ENCODE data around the gene LETM1. TPM values are rescaled to one million over a fixed set of nuclear protein-coding genes. Genes with fewer than 3 reads are reported as not detected.

LETM1 gene
- total RNA-seq, 1 donor from 2014 or later = 41.3 TPM

- Mint-ChIP-seq H3K36me3 (ENCODE audit: low read depth) (no peaks in the 10 kb centered on the region), H3K27ac (ENCODE audit: unreplicated experiment) (no peak overlapping the region), H3K4me1 (ENCODE audit: low read depth) (peaks cover 1% of the 10 kb centered on the region), H3K27me3 (ENCODE audit: low read depth) (no peaks in the 10 kb centered on the region), H3K4me3 (ENCODE audit: unreplicated experiment) (no peak overlapping the region), H3K9me3 (ENCODE audit: low read depth) (no peaks in the 10 kb centered on the region)
- DNase-seq (ENCODE audit: low spot score) = no peak
- no peak for TF ChIP-seq CTCF (IDR thresholded peaks at IDR 0.05)
Observed at GRCh38 chr4:1783970-1784369, 72.0 kb downstream of the LETM1 start.

- TF ChIP-seq CTCF (IDR thresholded peaks at IDR 0.05) = no peak
- H3K9me3 Mint-ChIP-seq (ENCODE audit: low read depth) = no peaks in the 10 kb centered on the region
Observed at GRCh38 chr4:1783015-1783414, 72.9 kb downstream of the LETM1 start.

GRCh38 chr4:1780435-1780834 is 75.5 kb downstream of the LETM1 start:
- no peak for TF ChIP-seq CTCF (IDR thresholded peaks at IDR 0.05)
- no peak overlapping the region for H3K4me3 Mint-ChIP-seq (ENCODE audit: unreplicated experiment)
- no peaks in the 10 kb centered on the region for H3K27me3 Mint-ChIP-seq (ENCODE audit: low read depth)
- H3K9me3 Mint-ChIP-seq (ENCODE audit: low read depth) = no peaks in the 10 kb centered on the region
- H3K27ac Mint-ChIP-seq (ENCODE audit: unreplicated experiment) = no peak overlapping the region
- no peaks in the 10 kb centered on the region for H3K36me3 Mint-ChIP-seq (ENCODE audit: low read depth)
- no peak for DNase-seq (ENCODE audit: low spot score)
- H3K4me1 Mint-ChIP-seq (ENCODE audit: low read depth) = peaks cover 9% of the 10 kb centered on the region

More at GRCh38 chr4:1783015-1783414, 72.9 kb downstream of the LETM1 start:
- DNase-seq (ENCODE audit: low spot score) = no peak
- Mint-ChIP-seq H3K4me1 (ENCODE audit: low read depth) (peaks cover 6% of the 10 kb centered on the region), H3K36me3 (ENCODE audit: low read depth) (no peaks in the 10 kb centered on the region), H3K4me3 (ENCODE audit: unreplicated experiment) (no peak overlapping the region), H3K27ac (ENCODE audit: unreplicated experiment) (no peak overlapping the region), H3K27me3 (ENCODE audit: low read depth) (no peaks in the 10 kb centered on the region)

GRCh38 chr4:1779588-1780382 is 76.2 kb downstream of the LETM1 start:
- no peak for TF ChIP-seq CTCF (IDR thresholded peaks at IDR 0.05)
- H3K4me3 Mint-ChIP-seq (ENCODE audit: unreplicated experiment) = no peak overlapping the region
- no peak overlapping the region for H3K27ac Mint-ChIP-seq (ENCODE audit: unreplicated experiment)
- H3K36me3 Mint-ChIP-seq (ENCODE audit: low read depth) = no peaks in the 10 kb centered on the region
- no peaks in the 10 kb centered on the region for H3K27me3 Mint-ChIP-seq (ENCODE audit: low read depth)
- H3K4me1 Mint-ChIP-seq (ENCODE audit: low read depth) = peaks cover 9% of the 10 kb centered on the region
- no peak for DNase-seq (ENCODE audit: low spot score)
- H3K9me3 Mint-ChIP-seq (ENCODE audit: low read depth) = no peaks in the 10 kb centered on the region

- Mint-ChIP-seq H3K4me3 (ENCODE audit: unreplicated experiment) (no peak overlapping the region), H3K9me3 (ENCODE audit: low read depth) (no peaks in the 10 kb centered on the region), H3K27ac (ENCODE audit: unreplicated experiment) (no peak overlapping the region)
Observed at GRCh38 chr4:1778642-1779392, 77.1 kb downstream of the LETM1 start.

More at GRCh38 chr4:1778642-1779392, 77.1 kb downstream of the LETM1 start:
- DNase-seq (ENCODE audit: low spot score) = no peak
- H3K36me3 Mint-ChIP-seq (ENCODE audit: low read depth) = no peaks in the 10 kb centered on the region
- no peaks in the 10 kb centered on the region for H3K27me3 Mint-ChIP-seq (ENCODE audit: low read depth)
- H3K4me1 Mint-ChIP-seq (ENCODE audit: low read depth) = peaks cover 9% of the 10 kb centered on the region
- TF ChIP-seq CTCF (IDR thresholded peaks at IDR 0.05) = no peak

Measured in chondrocyte (in vitro differentiated cells).